NB4 (cell line): ENCODE measurements around the gene PITPNC1.
"Not testable (repeated sequence)": the region's sequence is repeated elsewhere in the genome, so short reads cannot be mapped to it uniquely, and the experiment has no call there.

Experiments used
- CTCF ChIP-seq: IDR thresholded peaks from one replicate; pipeline ENCODE4 v1.5.1; 2012; ENCODE audit warnings: low read depth, low read length
- MYC ChIP-seq: IDR thresholded peaks from 2 replicates; pipeline ENCODE4 v1.6.1; 2011; ENCODE audit warnings: low read depth, low read length
- POLR2A ChIP-seq: IDR thresholded peaks from 2 replicates; pipeline ENCODE4 v1.6.1; 2011; ENCODE audit warnings: mild to moderate bottlenecking; ENCODE audit not compliant: insufficient read length; ENCODE audit errors: extremely low read depth

DNA sequence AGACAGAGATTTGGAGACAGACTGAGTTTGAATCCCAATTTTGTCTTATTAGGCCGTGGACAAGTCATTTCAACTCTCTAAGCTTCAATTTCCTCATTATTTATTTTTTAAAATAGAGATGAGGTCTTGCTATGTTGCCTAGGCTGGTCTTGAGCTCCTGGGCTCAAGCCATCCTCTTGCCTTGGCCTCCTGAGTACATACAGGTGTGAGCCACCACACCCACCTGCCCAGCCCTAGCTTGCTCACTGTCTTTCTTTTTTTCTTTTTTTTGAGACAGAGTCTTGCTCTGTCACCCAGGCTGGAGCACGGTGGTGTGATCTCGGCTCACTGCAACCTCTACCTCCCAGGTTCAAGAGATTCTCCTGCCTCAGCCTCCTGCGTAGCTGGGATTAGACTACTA lies 45.2 kb downstream of the PITPNC1 start:
- not testable (repeated sequence) for TF ChIP-seq CTCF, POLR2A, MYC
